Myocyte (in vitro differentiated cells): Measurements from ENCODE around the gene GJC2. TPM values are rescaled to one million over a fixed set of nuclear protein-coding genes. Genes with fewer than 3 reads are reported as not detected.
"Not testable (repeated sequence)": the region's sequence is repeated elsewhere in the genome, so short reads cannot be mapped to it uniquely, and the experiment has no call there.

Source experiments
- DNase-seq: peaks from one replicate; pipeline ENCODE4 v3.0.0-alpha.2; 2012; ENCODE audit warnings: low read depth
- total RNA-seq: library from RNA; depleted of rRNA; stranded (reverse); fragments of >200 nt; gene quantifications from 2 replicates; pipeline ENCODE4 v1.2.3, GENCODE V29; 2014

GJC2 gene
- total RNA-seq, 1 donor from 2014 or later = 0.80 TPM

- DNase-seq = no peak
Measured at GRCh38 chr1:228184152-228184551, 34.4 kb downstream of the GJC2 start.

- no peak for DNase-seq
Measured at GRCh38 chr1:228185641-228185965, 35.9 kb downstream of the GJC2 start.

- DNase-seq = not testable (repeated sequence)
Measured at GRCh38 chr1:228188249-228188648, 38.5 kb downstream of the GJC2 start.

- DNase-seq = no peak
Measured at GRCh38 chr1:228190182-228190581, 40.5 kb downstream of the GJC2 start.

- no peak for DNase-seq
Measured at GRCh38 chr1:228190778-228191177, 41.0 kb downstream of the GJC2 start.

- no peak for DNase-seq
Measured at GRCh38 chr1:228194436-228194835, 44.7 kb downstream of the GJC2 start.

- no peak for DNase-seq
Measured at GRCh38 chr1:228194921-228195812, 45.4 kb downstream of the GJC2 start.

GRCh38 chr1:228197555-228198147, 47.9 kb downstream of the GJC2 start:
- DNase-seq = peak; percentile 96

GRCh38 chr1:228198977-228199590, 49.4 kb downstream of the GJC2 start:
- DNase-seq = no peak

- DNase-seq = peak; percentile 46
Measured at GRCh38 chr1:228204958-228205357, 55.2 kb downstream of the GJC2 start.

GRCh38 chr1:228205526-228206436, 56.1 kb downstream of the GJC2 start:
- no peak for DNase-seq

- no peak for DNase-seq
Measured at GRCh38 chr1:228206582-228207351, 57.0 kb downstream of the GJC2 start.

- DNase-seq = no peak
Measured at GRCh38 chr1:228207381-228207810, 57.7 kb downstream of the GJC2 start.

- DNase-seq = peak; percentile 88
Measured at GRCh38 chr1:228207851-228208821, 58.4 kb downstream of the GJC2 start, which contains the start of gene OBSCN. Gene OBSCN (plus strand): TSS chr1:228208044. CDS start chr1:228211784, 3,740 bp downstream.

- peak; percentile 32 for DNase-seq
Measured at GRCh38 chr1:228208831-228209551, 59.3 kb downstream of the GJC2 start.
